Activated naive CD8-positive, alpha-beta T cell treated with anti-CD3 and anti-CD28 coated beads, Interleukin-2, amount 10 ng/mL, durations not matched to agents 7 days and 5 days (primary cell): ENCODE measurements around the gene ERVH48-1. TPM values are rescaled to one million over a fixed set of nuclear protein-coding genes. Genes with fewer than 3 reads are reported as not detected.
"Not testable (repeated sequence)": the region's sequence is repeated elsewhere in the genome, so short reads cannot be mapped to it uniquely, and the experiment has no call there.

Source experiments
- ATAC-seq: fragments of 150-1000 bp; cut with Tn5 transposase; one replicate; pipeline ENCODE4 v1.10.0; 2021; ENCODE audit warnings: low read depth, moderate library complexity
- POLR2A ChIA-PET: fragments of 350-600 bp; sonication (Branson Sonifier 250); formaldehyde crosslinking; loops from one replicate; lab custom pipeline; 2021; ENCODE audit warnings: antibody characterized with exemption; lab: Charles Lee
- DNase-seq: peaks from one replicate; pipeline ENCODE4 v3.0.0; 2021
- H3K27ac Mint-ChIP-seq: one replicate; pipeline ENCODE4 v1.8.0; 2022; ENCODE audit warnings: mild to moderate bottlenecking, mixed read lengths
- H3K27me3 Mint-ChIP-seq: one replicate; pipeline ENCODE4 v1.8.0; 2022; ENCODE audit warnings: mild to moderate bottlenecking, moderate library complexity, mixed read lengths
- H3K36me3 Mint-ChIP-seq: one replicate; pipeline ENCODE4 v1.8.0; 2021; ENCODE audit warnings: mild to moderate bottlenecking, mixed read lengths
- H3K4me1 Mint-ChIP-seq: one replicate; pipeline ENCODE4 v1.8.0; 2021; ENCODE audit warnings: mixed read lengths
- H3K4me3 Mint-ChIP-seq: one replicate; pipeline ENCODE4 v1.8.0; 2022; ENCODE audit warnings: mild to moderate bottlenecking, moderate library complexity, mixed read lengths
- H3K9me3 Mint-ChIP-seq: one replicate; pipeline ENCODE4 v1.8.0; 2021; ENCODE audit warnings: mixed read lengths
- total RNA-seq, 2 experiments: library from RNA; stranded (reverse); gene quantifications; one replicate each; pipeline ENCODE4 v1.2.3, GENCODE V29; 2021

Gene ERVH48-1
- under 1 TPM; 0.20 to 0.55 TPM for total RNA-seq

GRCh38 chr21:42925114-42925926 is at the start of gene ERVH48-1:
Gene ERVH48-1 (minus strand): TSS chr21:42925630. CDS start chr21:42919006, 6,624 bp downstream.
- Mint-ChIP-seq H3K9me3 (no peaks in the 10 kb centered on the region), H3K27me3 (no peaks in the 10 kb centered on the region), H3K4me1 (peaks cover 17% of the 10 kb centered on the region), H3K4me3 (peak within 1 kb of the TSS; percentile 78), H3K36me3 (no peaks in the 10 kb centered on the region), H3K27ac (peak within 1 kb of the TSS; percentile 92)
- POLR2A ChIA-PET, result no interaction called here
- ATAC-seq (no peak), DNase-seq (no peak)

- H3K27me3 Mint-ChIP-seq, result peaks cover 2% of the 10 kb centered on the region
- peak; percentile 99 for DNase-seq
- H3K9me3 Mint-ChIP-seq, result no peaks in the 10 kb centered on the region
- peaks cover 28% of the 10 kb centered on the region for H3K4me1 Mint-ChIP-seq
- peak within 1 kb of the TSS; percentile 89 for H3K4me3 Mint-ChIP-seq
- peak; percentile 90 for ATAC-seq
- H3K36me3 Mint-ChIP-seq, result peaks cover 16% of the 10 kb centered on the region
- POLR2A ChIA-PET, result interaction anchor here (0.5 to 1.3 kb wide), 10 partner anchors 12 to 996 kb away, joined by 3 to 4 read pairs (median 3); partner anchors contain the start of genes NDUFV3 and PDE9A
- peak within 1 kb of the TSS; percentile 94 for H3K27ac Mint-ChIP-seq
These were observed 48.8 kb upstream of the ERVH48-1 start, which contains the start of gene PKNOX1 for GRCh38 chr21:42973991-42974831. Gene PKNOX1 (plus strand): TSS chr21:42974562. CDS start chr21:43004382, 29,820 bp downstream.

GRCh38 chr21:42973309-42973990 is 48.0 kb upstream of the ERVH48-1 start:
- peak; percentile 38 for ATAC-seq

GRCh38 chr21:42971897-42972275 is 46.5 kb upstream of the ERVH48-1 start:
- Mint-ChIP-seq H3K36me3 (peaks cover 5% of the 10 kb centered on the region), H3K4me1 (peaks cover 19% of the 10 kb centered on the region), H3K9me3 (no peaks in the 10 kb centered on the region), H3K27ac (no peak overlapping the region), H3K27me3 (peaks cover 4% of the 10 kb centered on the region), H3K4me3 (no peak overlapping the region)
- no peak for DNase-seq
- ATAC-seq, result no peak
- POLR2A ChIA-PET, result no interaction called here

More at GRCh38 chr21:42973309-42973990, 48.0 kb upstream of the ERVH48-1 start:
- Mint-ChIP-seq H3K9me3 (no peaks in the 10 kb centered on the region), H3K27me3 (peaks cover 4% of the 10 kb centered on the region), H3K4me3 (peak overlapping the region; percentile 73), H3K27ac (peak overlapping the region; percentile 88), H3K4me1 (peaks cover 26% of the 10 kb centered on the region), H3K36me3 (peaks cover 12% of the 10 kb centered on the region)
- POLR2A ChIA-PET, result interaction anchor here (0.5 to 1.3 kb wide), 7 partner anchors 13 to 354 kb away, joined by 3 to 4 read pairs (median 3); partner anchors contain the start of genes NDUFV3 and PDE9A
- DNase-seq, result no peak

- H3K4me1 Mint-ChIP-seq, result peaks cover 11% of the 10 kb centered on the region
- peaks cover 4% of the 10 kb centered on the region for H3K27me3 Mint-ChIP-seq
- DNase-seq (no peak), ATAC-seq (no peak)
- POLR2A ChIA-PET, result no interaction called here
- no peaks in the 10 kb centered on the region for H3K9me3 Mint-ChIP-seq
- no peak overlapping the region for H3K4me3 Mint-ChIP-seq
- H3K36me3 Mint-ChIP-seq, result no peaks in the 10 kb centered on the region
- H3K27ac Mint-ChIP-seq, result no peak overlapping the region
These were observed 45.7 kb upstream of the ERVH48-1 start for GRCh38 chr21:42970946-42971653.

- H3K27me3 Mint-ChIP-seq, result peaks cover 4% of the 10 kb centered on the region
- ATAC-seq (no peak), DNase-seq (no peak)
- no peaks in the 10 kb centered on the region for H3K36me3 Mint-ChIP-seq
- POLR2A ChIA-PET, result no interaction called here
- no peak overlapping the region for H3K27ac Mint-ChIP-seq
- no peaks in the 10 kb centered on the region for H3K9me3 Mint-ChIP-seq
- H3K4me3 Mint-ChIP-seq, result no peak overlapping the region
- H3K4me1 Mint-ChIP-seq, result peaks cover 7% of the 10 kb centered on the region
These were observed 43.8 kb upstream of the ERVH48-1 start for GRCh38 chr21:42969193-42969600.

GRCh38 chr21:42967616-42968015 is 42.2 kb upstream of the ERVH48-1 start:
- ATAC-seq, H3K27ac Mint-ChIP-seq, H3K4me3 Mint-ChIP-seq, H3K4me1 Mint-ChIP-seq, H3K9me3 Mint-ChIP-seq, H3K36me3 Mint-ChIP-seq, H3K27me3 Mint-ChIP-seq, DNase-seq, POLR2A ChIA-PET: not testable (repeated sequence)

- Mint-ChIP-seq H3K27me3 (peaks cover 7% of the 10 kb centered on the region), H3K9me3 (no peaks in the 10 kb centered on the region), H3K27ac (no peak overlapping the region), H3K4me3 (no peak overlapping the region), H3K4me1 (no peaks in the 10 kb centered on the region), H3K36me3 (no peaks in the 10 kb centered on the region)
- ATAC-seq, result no peak
- DNase-seq, result no peak
- POLR2A ChIA-PET, result no interaction called here
These were observed 39.8 kb upstream of the ERVH48-1 start for GRCh38 chr21:42965211-42965560.

- no peaks in the 10 kb centered on the region for H3K36me3 Mint-ChIP-seq
- ATAC-seq, result no peak
- POLR2A ChIA-PET, result no interaction called here
- no peaks in the 10 kb centered on the region for H3K4me1 Mint-ChIP-seq
- H3K9me3 Mint-ChIP-seq, result no peaks in the 10 kb centered on the region
- no peak overlapping the region for H3K27ac Mint-ChIP-seq
- DNase-seq, result no peak
- H3K27me3 Mint-ChIP-seq, result peaks cover 7% of the 10 kb centered on the region
- H3K4me3 Mint-ChIP-seq, result no peak overlapping the region
These were observed 39.2 kb upstream of the ERVH48-1 start for GRCh38 chr21:42964546-42965210.

GRCh38 chr21:42964086-42964485 is 38.7 kb upstream of the ERVH48-1 start:
- POLR2A ChIA-PET, result no interaction called here
- ATAC-seq (no peak), DNase-seq (no peak)
- Mint-ChIP-seq H3K27me3 (peaks cover 4% of the 10 kb centered on the region), H3K9me3 (no peaks in the 10 kb centered on the region), H3K27ac (no peak overlapping the region), H3K4me3 (no peak overlapping the region), H3K4me1 (no peaks in the 10 kb centered on the region), H3K36me3 (no peaks in the 10 kb centered on the region)

GRCh38 chr21:42962380-42963007 is 37.1 kb upstream of the ERVH48-1 start:
- H3K27me3 Mint-ChIP-seq, result peaks cover 3% of the 10 kb centered on the region
- no peak for ATAC-seq
- no peak for DNase-seq
- no peaks in the 10 kb centered on the region for H3K36me3 Mint-ChIP-seq
- no peaks in the 10 kb centered on the region for H3K4me1 Mint-ChIP-seq
- no peaks in the 10 kb centered on the region for H3K9me3 Mint-ChIP-seq
- no peak overlapping the region for H3K27ac Mint-ChIP-seq
- no peak overlapping the region for H3K4me3 Mint-ChIP-seq
- POLR2A ChIA-PET, result no interaction called here

- POLR2A ChIA-PET, result no interaction called here
- DNase-seq, result no peak
- H3K4me3 Mint-ChIP-seq, result no peak overlapping the region
- no peak for ATAC-seq
- H3K4me1 Mint-ChIP-seq, result no peaks in the 10 kb centered on the region
- H3K27ac Mint-ChIP-seq, result no peak overlapping the region
- no peaks in the 10 kb centered on the region for H3K36me3 Mint-ChIP-seq
- no peaks in the 10 kb centered on the region for H3K9me3 Mint-ChIP-seq
- H3K27me3 Mint-ChIP-seq, result peaks cover 3% of the 10 kb centered on the region
These were observed 34.3 kb upstream of the ERVH48-1 start for GRCh38 chr21:42959728-42960127.
